HG03558 (cell line): ENCODE results near the gene MS4A18.
A peak's percentile ranks its signal among the peaks of the same experiment; 100 is the strongest.

ENCODE experiments used
- ATAC-seq: cut with Tn5 transposase; IDR thresholded peaks from one replicate; pipeline ENCODE4 v1.9.1; 2021; ENCODE audit warnings: moderate number of reproducible peaks; ENCODE audit not compliant: unreplicated experiment; ENCODE audit errors: extremely low read depth

Gene MS4A18

DNA sequence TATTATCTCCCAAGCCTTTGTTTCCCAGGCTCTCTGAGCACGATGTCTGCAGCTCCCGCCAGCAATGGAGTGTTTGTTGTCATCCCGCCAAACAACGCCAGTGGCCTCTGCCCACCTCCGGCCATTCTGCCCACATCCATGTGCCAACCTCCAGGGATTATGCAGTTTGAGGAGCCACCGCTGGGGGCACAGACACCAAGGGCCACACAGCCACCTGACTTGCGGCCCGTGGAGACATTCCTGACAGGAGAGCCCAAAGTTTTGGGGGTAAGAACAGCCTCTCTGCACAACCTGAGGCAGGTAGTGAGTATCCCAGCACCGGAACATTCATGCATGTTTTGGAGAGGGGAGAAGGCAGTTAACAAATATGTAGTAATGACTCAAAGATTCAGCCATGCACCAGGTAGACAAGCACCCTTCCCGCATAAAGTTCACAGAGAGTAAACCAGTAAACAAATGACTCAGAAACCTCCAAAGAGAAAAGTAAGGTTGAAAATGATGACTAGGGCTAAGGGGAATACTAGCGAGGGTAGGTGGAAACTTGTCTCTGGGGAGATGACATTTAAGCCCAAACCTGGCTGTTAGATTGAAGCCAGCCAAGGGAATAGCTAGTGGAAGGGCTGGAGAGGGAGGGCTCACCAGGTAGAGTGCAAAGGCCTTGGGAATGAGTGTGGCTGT, 39.3 kb downstream of the MS4A18 start:
- ATAC-seq, result no peak

DNA sequence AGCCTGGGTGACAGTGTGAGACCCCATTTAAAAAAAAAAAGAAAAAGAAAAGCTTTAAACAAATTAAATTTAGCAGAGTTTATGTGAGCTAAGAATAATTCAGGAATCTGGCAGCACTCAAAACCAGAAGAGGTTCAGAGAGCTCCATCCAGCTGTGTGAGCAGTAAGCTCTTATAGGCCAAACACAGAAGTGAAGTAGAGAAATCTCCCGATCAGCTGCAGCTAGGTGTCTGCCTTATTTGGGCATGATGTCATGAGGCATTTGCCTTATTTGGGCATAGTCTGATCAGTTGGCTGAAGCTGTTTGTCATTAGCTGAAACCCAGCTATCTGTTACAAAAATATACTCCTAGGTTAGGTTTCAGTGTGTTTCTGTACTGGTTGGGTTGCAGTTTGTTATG, 40.4 kb downstream of the MS4A18 start:
- ATAC-seq, result peak; percentile 35

DNA sequence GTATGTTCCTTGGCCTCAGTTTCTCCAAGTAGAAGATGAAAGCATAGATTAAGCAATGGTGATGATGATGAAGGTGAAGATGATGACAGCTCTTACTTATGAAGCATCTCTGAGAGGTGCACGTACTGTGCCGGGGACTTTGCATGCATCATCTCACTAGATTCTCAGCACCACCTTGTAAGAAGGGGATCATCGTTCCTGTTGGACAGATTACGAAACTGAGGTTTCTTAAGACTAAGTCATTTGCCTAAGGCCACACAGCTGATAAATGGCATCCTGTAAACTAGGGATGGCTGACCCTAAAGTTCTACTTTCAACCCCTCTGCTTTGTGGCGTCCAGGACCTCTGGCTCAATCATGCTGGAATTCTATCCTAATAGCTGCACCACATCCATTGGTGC, 40.8 kb downstream of the MS4A18 start:
- no peak for ATAC-seq

DNA sequence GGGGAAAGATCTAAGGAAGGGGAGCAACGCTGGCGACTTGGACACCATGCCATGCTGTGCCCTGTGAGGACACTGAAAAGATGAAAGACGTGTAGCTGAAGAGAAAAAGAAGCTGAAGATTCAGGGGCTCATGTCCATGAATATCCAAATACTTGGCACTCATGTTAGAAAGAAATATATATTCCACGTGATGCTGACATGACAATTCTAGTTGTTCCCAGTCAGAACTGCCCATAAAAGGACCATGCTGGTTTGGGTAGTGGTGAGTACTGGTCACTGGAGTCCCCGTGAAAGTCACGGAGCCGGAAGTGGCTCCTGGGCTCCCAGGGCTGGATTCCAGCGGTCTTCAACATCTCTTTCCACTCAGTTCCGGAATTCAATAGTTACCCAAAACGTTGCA, 42.0 kb downstream of the MS4A18 start:
- no peak for ATAC-seq

DNA sequence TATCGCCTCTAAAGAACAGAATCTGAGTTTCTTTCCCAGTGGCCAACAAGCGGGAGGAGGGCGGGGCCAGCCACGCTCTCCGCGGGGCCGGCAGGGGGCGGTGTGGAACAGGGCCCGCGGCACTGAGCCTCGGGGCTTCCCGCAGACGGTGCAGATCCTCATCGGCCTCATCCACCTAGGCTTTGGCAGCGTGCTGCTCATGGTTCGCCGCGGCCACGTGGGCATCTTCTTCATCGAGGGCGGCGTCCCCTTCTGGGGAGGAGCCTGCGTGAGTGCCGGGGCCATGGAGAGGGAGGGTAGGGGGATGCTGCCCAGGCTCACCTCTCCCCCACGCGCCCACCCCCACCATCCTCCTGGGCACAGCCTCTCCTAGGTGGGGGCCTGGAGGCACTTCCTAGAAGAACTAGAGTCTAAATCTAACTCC, 42.9 kb downstream of the MS4A18 start:
- no peak for ATAC-seq

DNA sequence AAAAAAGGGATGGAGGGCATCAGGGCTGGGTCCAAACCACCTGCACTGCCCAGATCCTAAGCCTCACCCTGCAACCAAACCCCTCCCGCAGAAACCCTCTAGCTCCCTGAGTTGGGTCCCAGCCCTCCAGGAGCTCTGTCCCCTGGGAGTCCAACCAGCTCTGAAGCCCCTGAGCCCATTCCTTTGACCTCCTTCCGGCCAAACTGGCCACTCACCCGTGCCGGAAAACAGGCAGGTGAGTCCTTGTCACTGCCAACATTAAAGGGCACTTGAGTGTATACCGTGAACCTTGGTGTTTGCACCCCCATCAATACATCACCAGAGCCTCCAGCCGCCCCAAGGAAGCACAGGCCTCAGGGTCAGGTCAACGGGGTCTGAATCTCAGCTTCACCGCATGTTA, 43.7 kb downstream of the MS4A18 start:
- ATAC-seq, result no peak

DNA sequence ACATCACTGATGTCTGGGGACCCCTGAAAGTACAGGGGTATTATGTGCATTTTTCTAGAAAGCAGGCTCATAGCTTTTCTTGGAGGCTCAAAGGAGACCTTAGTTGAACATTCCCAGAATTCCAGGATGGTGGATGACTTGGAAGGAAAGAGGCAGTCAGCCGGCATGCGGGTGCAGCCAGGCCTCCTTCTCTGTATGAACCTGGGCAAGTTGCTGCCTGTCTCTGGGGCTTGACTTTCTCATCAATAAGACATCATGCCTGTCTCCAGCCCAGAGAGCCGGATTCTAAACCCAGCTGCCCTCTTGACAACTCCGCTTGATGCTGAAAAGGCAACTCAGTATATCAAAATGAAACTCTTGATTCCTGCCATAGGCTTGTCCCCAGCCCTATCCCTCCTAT, 44.8 kb downstream of the MS4A18 start:
- ATAC-seq, result no peak

DNA sequence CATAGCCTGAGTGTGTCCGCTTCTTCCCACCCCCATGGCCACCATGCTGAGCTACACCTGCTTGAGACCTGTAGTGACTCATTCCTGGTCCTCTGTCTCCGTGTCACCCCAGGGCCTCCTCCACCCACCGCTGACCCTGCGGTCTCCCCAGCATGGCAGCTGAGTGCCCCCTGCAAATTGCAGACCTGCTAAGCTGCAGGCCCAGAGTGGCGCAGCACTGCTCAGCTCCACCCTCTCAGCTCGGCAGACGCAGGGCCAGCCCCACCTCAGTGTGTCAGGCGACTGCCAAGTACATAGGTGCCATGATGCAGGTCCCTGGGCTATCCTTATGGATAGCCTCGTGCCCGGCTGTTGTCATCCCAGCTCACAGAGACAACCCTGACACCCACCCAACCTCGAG, 45.3 kb downstream of the MS4A18 start:
- no peak for ATAC-seq

DNA sequence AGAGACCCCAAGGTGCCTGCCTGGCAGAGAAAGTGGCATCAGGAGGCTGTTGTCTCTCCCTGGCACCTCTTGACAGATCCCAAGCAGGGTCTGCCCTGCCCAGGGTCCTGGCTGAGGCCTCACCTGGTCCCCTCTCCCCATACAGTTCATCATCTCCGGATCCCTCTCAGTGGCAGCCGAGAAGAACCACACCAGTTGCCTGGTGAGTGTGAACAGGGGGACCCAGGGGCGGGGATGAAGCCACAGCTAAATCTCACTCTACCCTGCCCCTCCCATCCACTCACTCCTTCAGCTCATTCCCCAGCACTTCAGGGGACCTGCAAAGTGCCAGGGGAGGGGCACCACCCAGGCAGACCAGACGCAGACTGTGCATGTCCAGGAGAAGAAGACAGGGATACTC, 46.6 kb downstream of the MS4A18 start:
- no peak for ATAC-seq

DNA sequence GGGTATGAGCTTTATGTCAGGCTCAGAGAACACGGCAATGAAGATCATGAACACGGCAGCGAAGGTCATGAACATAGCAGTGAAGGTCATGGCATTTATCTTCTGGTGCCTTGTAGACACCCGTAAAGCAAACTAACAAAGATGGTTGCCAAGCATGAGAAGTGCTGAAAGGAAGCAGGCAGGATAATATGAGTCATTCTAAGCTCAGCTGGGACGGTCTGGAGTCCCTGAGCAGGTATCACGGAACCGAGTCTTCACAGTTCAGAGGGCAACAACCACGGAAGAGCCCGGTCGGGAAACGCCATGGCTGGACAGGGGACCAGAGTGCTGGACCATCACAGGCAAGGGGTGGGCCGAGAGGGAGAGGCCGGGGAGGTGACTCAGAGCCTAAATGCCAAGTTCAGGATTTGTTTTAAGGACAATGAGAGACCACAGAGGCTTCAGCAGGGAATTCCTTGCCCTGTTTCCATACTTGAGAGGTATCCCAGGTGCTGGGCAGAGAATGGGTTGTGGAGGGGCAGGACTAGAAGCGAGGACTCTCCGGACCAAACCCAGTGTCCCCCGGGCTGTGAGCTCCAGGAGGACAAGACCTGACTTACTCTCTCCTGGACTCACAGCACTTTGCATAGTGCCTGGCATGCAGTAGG, 47.5 kb downstream of the MS4A18 start:
- no peak for ATAC-seq

DNA sequence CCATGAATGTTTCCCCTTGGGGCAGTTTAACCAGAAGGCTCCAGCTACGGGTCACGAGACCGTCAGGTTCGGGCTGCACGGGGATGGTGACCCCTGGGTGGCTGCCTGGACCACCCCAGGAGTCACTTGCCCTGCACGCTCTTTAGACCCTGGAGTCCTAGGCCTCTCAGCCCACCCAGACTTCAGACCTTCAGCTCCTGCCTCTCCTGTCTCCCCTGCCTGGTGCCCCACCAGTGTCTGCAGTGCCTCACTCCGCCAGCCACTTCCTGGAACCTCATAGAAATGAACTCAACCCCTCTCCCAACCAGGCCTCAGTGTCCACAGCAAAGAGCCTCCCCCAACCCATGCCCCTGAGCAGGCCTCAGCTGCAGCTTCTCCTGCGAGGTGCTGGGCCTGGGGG, 48.1 kb downstream of the MS4A18 start:
- no peak for ATAC-seq

DNA sequence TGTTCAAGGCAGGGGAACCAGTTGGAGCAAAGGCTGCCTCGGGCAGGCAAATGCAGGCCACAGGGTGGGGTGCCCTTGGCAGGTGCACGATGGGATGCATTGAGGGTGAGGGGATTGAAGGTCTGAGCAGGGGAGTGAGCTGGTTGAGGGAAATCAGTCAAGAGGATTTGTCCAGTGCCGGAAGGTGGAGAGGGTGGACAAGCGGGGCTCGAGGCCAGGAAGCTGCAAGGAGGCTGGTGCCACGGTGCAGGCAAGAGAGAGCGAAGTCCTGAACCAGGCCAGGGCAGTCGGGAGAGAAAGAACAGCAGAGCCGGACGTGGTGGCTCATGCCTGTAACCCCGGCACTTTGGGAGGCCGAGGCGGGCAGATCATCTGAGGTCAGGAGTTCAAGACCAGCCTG, 50.2 kb downstream of the MS4A18 start:
- ATAC-seq, result no peak

DNA sequence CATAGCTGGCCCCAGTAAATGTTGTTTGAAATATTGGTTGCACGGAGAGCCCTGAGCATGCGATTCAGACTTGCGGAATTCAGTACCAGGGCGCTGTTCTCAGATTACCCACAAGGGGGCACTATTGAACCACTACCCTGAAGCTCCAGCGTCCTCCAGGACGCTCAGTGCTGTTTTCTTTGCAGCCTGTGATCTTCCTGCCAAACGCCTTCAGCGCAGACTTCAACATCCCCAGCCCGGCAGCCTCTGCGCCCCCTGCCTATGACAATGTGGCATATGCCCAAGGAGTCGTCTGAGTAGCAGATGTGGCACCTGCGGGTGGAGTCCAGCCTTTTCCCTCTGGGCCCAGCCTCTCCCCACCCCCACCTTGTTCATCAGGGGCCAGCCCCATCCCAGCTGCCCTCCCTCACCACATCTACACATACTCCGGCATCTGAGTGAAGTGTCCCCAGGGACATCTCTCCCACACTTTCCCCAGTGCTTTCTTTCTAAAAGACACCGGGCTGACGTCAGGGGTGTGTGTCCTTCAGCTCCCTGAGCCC, 51.0 kb downstream of the MS4A18 start:
- peak; percentile 69 for ATAC-seq

DNA sequence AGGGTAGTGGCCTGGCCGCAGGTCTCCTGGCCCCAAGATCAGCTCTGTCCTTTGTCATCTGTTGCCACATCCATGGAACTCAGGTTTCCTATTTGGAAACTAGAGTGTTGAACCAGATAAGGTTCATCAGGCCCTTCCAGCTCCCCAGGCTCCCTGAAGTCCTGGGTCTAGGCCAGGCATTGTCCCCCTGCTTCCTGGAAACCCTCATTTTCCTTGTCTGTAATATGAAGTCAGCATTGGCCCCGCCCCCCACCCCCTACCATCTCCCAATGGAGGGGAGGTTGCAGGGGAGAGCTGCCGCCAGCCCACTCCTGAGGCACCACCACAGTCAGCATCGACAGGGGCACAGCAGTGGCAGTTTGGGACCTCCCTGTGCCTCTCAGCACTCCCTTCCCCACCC, 51.6 kb downstream of the MS4A18 start:
- ATAC-seq, result no peak

DNA sequence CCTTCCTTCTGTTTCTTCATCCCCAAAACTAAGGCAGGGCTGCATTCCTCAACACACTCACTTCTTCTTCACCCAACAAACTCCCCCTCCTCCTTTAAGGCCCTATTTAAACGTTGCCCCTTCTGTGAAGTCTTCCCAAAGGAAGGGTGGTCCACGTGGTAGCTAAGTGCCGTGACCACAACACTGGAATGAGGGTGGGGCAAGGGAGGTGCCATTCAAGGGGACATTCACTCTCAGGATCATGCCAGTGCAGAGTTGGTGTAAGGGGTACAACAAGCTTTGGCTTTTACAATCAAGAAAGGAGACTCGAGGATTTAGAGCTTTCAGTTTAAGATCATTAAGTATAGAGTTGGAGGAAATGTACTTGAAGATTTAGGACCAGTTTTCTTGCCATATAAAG, 52.6 kb downstream of the MS4A18 start:
- no peak for ATAC-seq

DNA sequence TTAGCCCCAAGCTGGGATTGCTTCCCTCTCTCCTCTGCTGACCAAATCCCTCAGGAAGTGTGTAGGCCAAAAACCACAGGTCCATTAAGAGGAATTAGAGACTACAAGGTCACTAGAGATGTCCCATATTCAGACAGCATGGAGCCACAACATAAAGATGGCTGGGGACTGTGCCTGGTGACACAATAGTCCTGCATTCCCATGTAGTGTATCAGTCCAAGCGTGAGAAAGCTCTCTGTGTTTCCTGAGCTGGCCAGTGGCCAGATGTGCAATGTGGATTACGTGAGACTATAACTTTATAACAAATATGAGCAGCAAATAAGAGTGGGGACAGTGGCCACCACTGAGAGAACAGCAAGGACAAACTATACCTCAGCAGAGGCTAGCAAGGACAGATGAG, 53.1 kb downstream of the MS4A18 start:
- ATAC-seq, result no peak

DNA sequence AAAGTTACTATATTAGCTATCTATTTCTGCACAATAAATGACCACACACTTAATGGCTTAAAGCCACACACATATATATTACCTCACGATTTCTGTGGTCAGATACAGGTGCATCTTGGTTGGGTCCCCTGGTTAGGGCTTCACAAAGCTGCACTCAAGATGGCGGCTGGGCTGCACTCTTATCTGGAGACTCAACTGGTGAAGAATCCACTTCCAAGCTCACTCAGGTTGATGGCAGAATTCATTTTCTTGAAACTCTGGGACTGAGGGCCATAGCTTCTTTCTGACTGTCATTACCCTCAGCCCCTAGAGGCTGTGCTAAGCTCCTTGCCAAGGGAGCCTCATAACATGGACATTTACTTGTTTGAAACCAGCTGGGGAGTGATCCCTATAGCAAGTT, 55.5 kb downstream of the MS4A18 start:
- ATAC-seq, result no peak

DNA sequence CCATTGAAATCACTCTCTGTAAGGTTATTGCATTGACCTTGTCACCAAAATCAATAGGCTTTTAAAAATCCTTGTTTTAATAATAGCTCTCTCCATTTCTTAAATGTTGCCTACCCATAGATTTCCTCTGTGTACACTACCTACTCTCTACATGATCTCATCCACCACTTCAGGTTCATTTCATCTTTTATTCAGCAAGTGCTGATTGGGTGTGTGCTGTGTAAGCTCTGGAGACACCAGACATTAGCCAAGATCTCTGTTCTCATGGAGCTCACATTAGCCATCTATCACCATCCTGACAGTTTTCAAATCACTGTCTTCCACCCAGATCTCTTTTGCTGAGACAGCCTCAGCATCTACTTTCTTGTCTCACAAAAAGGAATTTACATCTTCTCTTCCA, 56.3 kb downstream of the MS4A18 start:
- ATAC-seq, result no peak

DNA sequence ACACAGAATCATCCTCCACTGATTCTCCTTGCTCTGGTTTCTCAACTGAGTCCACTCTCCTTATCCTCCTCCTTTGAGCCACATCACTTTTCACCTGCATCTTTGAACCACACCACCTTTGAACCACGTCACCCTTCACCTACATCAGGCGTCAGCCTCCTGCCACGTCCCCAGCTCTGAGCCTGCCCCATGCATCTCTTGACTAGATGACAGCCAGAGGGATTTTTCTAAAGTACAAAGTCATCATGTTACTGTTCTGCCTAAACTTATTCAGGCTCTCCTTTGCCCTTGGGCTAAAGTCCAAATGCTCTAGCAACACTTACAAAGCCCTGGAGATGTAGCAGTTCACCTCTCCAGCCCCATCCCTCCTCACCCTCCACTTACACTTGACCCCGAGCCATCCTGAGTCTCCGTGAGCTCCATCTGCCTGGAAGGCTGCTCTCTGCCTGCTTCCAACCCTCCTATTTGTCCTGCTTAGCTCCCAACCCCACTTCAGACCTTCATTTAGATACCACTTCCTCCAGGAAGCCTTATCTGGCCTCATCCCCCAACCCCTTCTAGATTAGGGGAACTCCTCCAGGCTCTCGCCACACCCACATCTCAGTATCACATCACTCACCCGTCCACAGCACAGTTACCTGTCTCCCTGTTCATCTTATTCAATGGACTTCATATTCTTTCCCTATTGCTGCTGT, 56.9 kb downstream of the MS4A18 start:
- ATAC-seq, result no peak

DNA sequence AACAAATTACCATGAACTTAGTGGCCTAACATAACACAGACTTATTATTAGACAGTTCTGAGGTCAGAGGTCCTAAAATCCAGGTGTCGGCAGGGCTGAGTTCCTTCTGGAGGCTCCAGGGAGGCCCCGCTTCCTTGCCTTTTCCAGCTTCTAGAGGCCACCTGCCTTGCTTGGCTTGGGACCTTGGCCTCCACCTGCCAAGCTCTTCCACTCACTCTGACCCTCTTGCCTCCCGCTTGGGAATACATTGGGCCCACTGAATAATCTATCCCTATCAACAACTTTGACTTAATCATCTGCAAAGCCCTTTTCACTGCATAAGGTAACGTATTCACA, 57.4 kb downstream of the MS4A18 start:
- no peak for ATAC-seq

DNA sequence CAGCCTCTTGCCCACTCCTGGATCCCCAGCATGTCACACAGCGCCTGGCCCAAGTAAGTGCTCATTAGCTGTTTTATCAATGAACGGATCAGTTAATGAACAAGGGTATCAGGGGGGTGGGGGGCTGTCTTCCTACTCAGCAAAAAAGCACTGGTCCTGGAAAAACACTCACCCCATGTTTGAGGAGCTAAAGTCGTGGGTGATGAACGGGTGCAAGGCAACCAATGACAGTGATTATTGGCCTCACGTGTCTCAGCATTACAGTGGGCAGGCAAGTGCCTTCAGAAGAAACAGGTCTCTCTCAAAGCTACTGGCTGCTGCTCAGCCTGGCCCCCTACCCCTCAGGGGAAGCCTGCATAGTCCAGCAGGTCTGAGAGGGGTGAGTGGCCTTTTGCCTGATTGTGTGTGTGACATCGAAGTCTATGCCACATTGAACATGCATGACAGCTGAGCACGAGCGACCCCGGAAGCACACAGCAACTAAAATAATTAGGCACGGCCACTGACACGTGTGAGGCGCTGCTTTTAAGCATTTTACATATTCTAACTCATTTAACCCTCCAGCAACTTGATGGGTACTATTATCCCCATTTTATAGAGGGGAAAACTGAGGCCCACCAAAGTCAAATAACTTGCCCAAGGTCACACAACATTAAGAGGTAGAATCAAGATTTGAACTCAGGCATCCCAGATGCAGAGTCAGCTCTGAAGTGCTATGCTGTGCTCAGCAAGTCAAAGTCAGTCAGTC, 58.0 kb downstream of the MS4A18 start:
- ATAC-seq, result no peak
